SK-N-MC (cell line): ENCODE data around the gene GLG1.

Source experiments
- EZH2 ChIP-seq: fragments of 200-600 bp; sonication (generic); IDR thresholded peaks from one replicate; pipeline ENCODE4 v1.6.1; 2017; ENCODE audit warnings: antibody characterized with exemption
- POLR2AphosphoS5 ChIP-seq: IDR thresholded peaks from 2 replicates; pipeline ENCODE4 v1.6.1; 2012; ENCODE audit warnings: mild to moderate bottlenecking, low read depth, low read length, borderline replicate concordance

GRCh38 chr16:74501484-74502478 is 105.1 kb downstream of the GLG1 start:
- TF ChIP-seq POLR2AphosphoS5 (no peak), EZH2 (no peak)
